Naive thymus-derived CD8-positive, alpha-beta T cell (primary cell): Measurements from ENCODE around the gene EGLN1. TPM values are rescaled to one million over a fixed set of nuclear protein-coding genes. Genes with fewer than 3 reads are reported as not detected.
"Not testable (repeated sequence)": the region's sequence is repeated elsewhere in the genome, so short reads cannot be mapped to it uniquely, and the experiment has no call there.

Source experiments
- ATAC-seq, 2 donors: fragments of 150-1000 bp; cut with Tn5 transposase in 1 of 2; sonication (Bioruptor Pico), chemical (Tn5 transposase) in 1 of 2; 1 replicate in 1 of 2; 2 replicates in 1 of 2; pipeline ENCODE4 v1.10.0; 2021; ENCODE audit warnings: mild to moderate bottlenecking in 2 of 2, moderate library complexity in 2 of 2
- POLR2A ChIA-PET: fragments of 350-600 bp; sonication (Branson Sonifier 250); formaldehyde crosslinking; loops from one replicate; lab custom pipeline; 2021; ENCODE audit warnings: antibody characterized with exemption; lab: Charles Lee
- DNase-seq, 10 donors: peaks; one replicate each; pipeline versions ENCODE4 v3.0.0 to v3.0.0-alpha.2; 2020 to 2022
- H3K27ac Mint-ChIP-seq, 10 donors: one replicate each; pipeline ENCODE4 v1.8.0; 2020 to 2022; ENCODE audit warnings: mild to moderate bottlenecking in 10 of 10, mixed read lengths in 10 of 10, moderate library complexity in 4 of 10, inconsistent platforms in 1 of 10
- H3K27me3 Mint-ChIP-seq, 5 donors: one replicate each; pipeline ENCODE4 v1.8.0; 2021 to 2022; ENCODE audit warnings: mixed read lengths in 5 of 5
- H3K36me3 Mint-ChIP-seq, 3 donors: one replicate each; pipeline ENCODE4 v1.8.0; 2020 to 2022; ENCODE audit warnings: mixed read lengths in 3 of 3, mild to moderate bottlenecking in 2 of 3, inconsistent platforms in 1 of 3
- H3K4me1 Mint-ChIP-seq, 4 donors: one replicate each; pipeline ENCODE4 v1.8.0; 2021 to 2022; ENCODE audit warnings: mixed read lengths in 4 of 4
- H3K4me3 Mint-ChIP-seq, 10 donors: one replicate each; pipeline ENCODE4 v1.8.0; 2020 to 2022; ENCODE audit warnings: mild to moderate bottlenecking in 10 of 10, mixed read lengths in 10 of 10, moderate library complexity in 6 of 10, inconsistent platforms in 1 of 10
- H3K9me3 Mint-ChIP-seq, 9 donors: one replicate each; pipeline ENCODE4 v1.8.0; 2020 to 2022; ENCODE audit warnings: mixed read lengths in 9 of 9, mild to moderate bottlenecking in 3 of 9, inconsistent platforms in 1 of 9, moderate library complexity in 1 of 9
- polyA plus RNA-seq, 3 donors: library from polyadenylated mRNA; unstranded; fragments of 300-500 nt; fragmentation: Illumina TruSeq; gene quantifications; one replicate each; pipeline ENCODE4 v1.2.3, GENCODE V29; 2021
- total RNA-seq, 8 experiments: library from RNA in 2 of 8; stranded (reverse) in 2 of 8; gene quantifications; one replicate each; pipeline ENCODE4 v1.2.3 and lab custom pipeline; 2021 to 2026

EGLN1 gene
- total and polyA plus RNA-seq, 5 experiments from 2014 or later, result 17.8 to 32.7 (median 27.3) TPM

DNA sequence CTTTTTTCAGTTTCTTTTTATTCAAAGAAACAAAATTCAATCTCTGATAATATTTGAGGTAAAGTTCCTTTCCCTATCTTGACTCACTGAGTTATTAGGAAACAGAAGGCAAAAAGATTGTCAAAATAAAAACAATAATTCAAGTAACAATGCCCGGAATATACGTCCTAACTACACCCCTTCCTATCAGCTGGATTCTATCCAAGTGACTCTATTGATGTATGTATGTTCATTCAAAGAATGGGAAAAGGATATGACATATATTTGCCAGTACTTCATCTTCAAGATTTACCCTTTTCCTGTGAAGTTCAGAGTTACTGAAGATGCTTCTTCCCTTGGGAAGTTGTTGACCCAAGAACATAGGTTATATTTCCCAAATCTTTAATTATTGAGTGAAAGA, 70.3 kb downstream of the EGLN1 start:
- H3K27ac Mint-ChIP-seq, result peak overlapping the region in 1 of 10 donors; percentile 7
- H3K27me3 Mint-ChIP-seq, result no peaks in the 10 kb centered on the region
- ATAC-seq (no peak), DNase-seq (no peak)
- H3K4me3 Mint-ChIP-seq, result no peak overlapping the region
- peaks cover 0 to 2% (median 0%) of the 10 kb centered on the region in 4 donors for H3K4me1 Mint-ChIP-seq
- peaks cover 0 to 62% (median 16%) of the 10 kb centered on the region in 3 donors for H3K36me3 Mint-ChIP-seq
- H3K9me3 Mint-ChIP-seq, result no peaks in the 10 kb centered on the region
- POLR2A ChIA-PET, result interaction anchor here (1.0 kb wide), 1 partner anchor 14 kb away, joined by 3 read pairs; the partner anchor contains the start of gene EXOC8

DNA sequence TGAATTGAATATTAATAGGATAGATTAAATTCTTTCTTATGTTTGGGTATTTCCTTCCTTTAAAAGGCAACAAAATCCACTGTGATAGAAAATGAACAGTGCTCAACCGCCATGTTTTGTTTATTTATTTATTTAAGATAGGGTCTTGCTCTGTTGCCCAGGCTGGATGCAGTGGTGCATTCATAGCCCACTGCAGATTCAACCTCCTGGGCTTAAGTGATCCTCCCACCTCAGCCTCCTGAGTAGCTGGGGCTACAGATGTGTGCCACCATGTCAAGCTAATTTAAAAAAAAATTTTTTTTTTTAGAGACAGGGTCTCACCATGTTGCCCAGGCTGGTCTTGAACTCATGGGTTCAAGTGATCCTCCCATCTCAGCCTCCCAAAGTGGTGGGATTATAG, 73.2 kb downstream of the EGLN1 start:
- DNase-seq, H3K27me3 Mint-ChIP-seq, H3K4me1 Mint-ChIP-seq, H3K9me3 Mint-ChIP-seq, H3K4me3 Mint-ChIP-seq, ATAC-seq, H3K27ac Mint-ChIP-seq: not testable (repeated sequence)
- POLR2A ChIA-PET, result interaction anchor here (1.2 kb wide), 1 partner anchor 11 kb away, joined by 4 read pairs; the partner anchor contains the start of genes EXOC8 and SPRTN
- peaks cover 0 to 82% (median 23%) of the 10 kb centered on the region in 3 donors for H3K36me3 Mint-ChIP-seq

DNA sequence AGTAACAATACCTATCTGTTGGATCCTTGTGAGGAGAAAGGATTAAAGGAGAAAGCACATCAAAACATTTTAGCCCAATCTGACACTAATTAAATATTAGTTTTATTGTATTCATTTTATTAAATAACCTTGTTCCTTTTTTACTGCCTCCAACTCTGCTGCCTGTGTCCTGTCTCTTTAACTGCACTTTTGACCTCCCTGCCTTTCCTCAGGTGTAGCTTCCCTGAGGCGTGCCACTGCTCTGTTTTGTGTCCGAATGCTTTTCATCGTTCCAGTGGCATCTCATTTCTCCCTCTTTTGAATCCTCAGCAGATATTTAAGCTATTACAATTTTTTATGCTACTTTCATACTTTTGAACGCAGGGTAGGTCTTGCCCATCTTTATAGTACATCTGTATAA, 73.6 kb downstream of the EGLN1 start:
- no peak for DNase-seq
- H3K4me1 Mint-ChIP-seq, result peaks cover 2 to 10% (median 6%) of the 10 kb centered on the region in 4 donors
- H3K27me3 Mint-ChIP-seq, result no peaks in the 10 kb centered on the region
- H3K9me3 Mint-ChIP-seq, result no peaks in the 10 kb centered on the region
- H3K36me3 Mint-ChIP-seq, result peaks cover 0 to 86% (median 25%) of the 10 kb centered on the region in 3 donors
- POLR2A ChIA-PET, result no interaction called here
- H3K4me3 Mint-ChIP-seq, result no peak overlapping the region
- ATAC-seq, result no peak
- no peak overlapping the region for H3K27ac Mint-ChIP-seq

DNA sequence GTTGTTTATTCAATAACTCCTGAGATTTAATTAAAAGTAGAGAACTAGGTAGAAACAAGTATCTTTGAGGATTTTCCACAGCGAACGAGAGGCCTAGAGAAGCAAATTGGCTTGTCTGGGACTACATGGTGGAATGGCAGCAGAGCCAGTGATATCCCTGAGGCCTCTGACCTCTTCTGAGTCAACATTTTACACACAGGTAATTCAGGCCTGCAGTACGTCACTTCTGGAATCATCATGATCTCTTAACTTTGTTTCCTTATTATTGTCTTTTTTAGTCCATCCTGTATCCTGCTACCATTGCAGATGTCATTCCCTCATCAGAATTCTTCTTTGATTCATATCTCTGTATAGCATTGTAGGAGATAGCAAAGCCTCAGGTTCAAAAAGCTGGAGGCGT, 74.1 kb downstream of the EGLN1 start:
- POLR2A ChIA-PET, result no interaction called here
- no peaks in the 10 kb centered on the region for H3K27me3 Mint-ChIP-seq
- H3K36me3 Mint-ChIP-seq, result peaks cover 0 to 87% (median 25%) of the 10 kb centered on the region in 3 donors

DNA sequence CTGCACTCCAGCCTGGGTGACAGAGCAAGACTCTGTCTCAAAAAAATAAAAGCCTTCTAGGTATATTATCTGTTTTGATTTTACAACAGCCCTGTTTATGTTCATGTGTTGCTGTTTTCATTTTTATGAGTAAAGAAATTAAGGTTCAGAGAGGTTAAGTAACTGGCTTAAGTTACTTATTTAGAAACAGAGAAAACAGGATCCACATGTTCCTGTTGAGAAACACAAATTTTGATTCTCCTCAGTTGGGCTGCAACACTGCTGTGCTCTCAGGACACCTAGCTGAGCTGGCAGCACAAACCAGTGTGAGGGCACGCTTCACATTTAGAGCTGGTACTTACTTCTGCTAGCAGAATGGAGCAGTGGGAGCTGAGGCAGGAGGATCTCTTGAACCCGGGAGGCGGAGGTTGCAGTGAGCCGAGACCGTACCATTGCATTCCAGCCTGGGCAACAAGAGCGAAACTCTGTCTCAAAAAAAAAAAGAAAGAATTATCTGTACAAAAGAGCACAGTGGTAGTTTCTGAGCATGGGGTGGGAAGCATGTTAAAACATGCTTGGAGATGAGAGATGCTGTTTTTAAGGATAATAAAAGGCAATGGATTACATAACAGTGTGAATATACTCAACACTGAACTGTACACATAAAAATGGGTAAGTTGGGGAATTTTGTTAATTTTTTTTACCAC, 81.6 kb downstream of the EGLN1 start:
- H3K27me3 Mint-ChIP-seq, result peaks cover 0 to 5% (median 0%) of the 10 kb centered on the region in 5 donors
- peaks cover 6 to 55% (median 33%) of the 10 kb centered on the region in 3 donors for H3K36me3 Mint-ChIP-seq
- peaks cover 27 to 58% (median 47%) of the 10 kb centered on the region in 4 donors for H3K4me1 Mint-ChIP-seq
- DNase-seq (no peak), ATAC-seq (no peak)
- H3K4me3 Mint-ChIP-seq, result peak overlapping the region in 4 of 10 donors; percentile 6 to 97 (median 24)
- peaks cover 0 to 19% (median 8%) of the 10 kb centered on the region in 9 donors for H3K9me3 Mint-ChIP-seq
- no peak overlapping the region for H3K27ac Mint-ChIP-seq
- POLR2A ChIA-PET, result no interaction called here

More for the DNA sequence above, 74.1 kb downstream of the EGLN1 start:
- H3K27ac Mint-ChIP-seq, result peak overlapping the region in 1 of 10 donors; percentile 24
- DNase-seq (no peak), ATAC-seq (no peak)
- H3K4me1 Mint-ChIP-seq, result peaks cover 2 to 10% (median 7%) of the 10 kb centered on the region in 4 donors
- H3K9me3 Mint-ChIP-seq, result no peaks in the 10 kb centered on the region
- no peak overlapping the region for H3K4me3 Mint-ChIP-seq

DNA sequence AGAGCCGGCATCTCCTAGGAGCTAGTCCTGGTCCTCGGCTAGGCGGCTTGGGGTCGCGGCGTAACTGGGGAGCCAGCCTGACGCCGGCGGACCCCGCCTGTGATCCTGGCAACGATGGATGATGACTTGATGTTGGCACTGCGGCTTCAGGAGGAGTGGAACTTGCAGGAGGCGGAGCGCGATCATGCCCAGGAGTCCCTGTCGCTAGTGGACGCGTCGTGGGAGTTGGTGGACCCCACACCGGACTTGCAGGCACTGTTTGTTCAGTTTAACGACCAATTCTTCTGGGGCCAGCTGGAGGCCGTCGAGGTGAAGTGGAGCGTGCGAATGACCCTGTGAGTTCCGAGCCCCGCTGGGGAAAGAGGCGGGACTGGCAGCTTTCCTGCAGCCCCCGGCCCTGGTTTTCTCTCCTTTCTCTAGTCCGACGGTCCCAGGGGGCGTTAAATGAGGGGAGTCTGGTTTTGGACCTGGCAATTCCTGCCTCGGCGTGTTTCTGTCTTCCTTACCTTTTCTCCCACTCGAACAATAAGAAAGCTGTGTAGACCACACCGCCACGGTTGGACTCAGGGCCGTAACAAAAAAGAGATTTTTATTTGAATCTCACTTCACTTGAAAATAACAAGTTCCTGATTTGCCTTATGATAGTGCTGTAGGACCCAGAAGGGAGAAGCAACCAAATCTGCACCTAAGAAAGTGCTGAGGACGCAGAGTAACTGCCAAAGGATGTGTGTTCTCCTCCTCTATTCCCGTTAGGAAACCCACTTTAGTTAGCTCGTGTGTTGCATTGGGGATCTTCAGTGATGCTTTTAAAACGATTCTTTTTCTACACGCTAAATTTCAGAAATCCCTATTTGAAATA, 83.6 kb downstream of the EGLN1 start, which contains the start of gene SPRTN:
TSS of gene SPRTN (plus strand) at position 24 of the 859 bp plus-strand sequence. CDS start at position 115, 91 bp downstream.
- no peak for DNase-seq
- H3K36me3 Mint-ChIP-seq, result peaks cover 11 to 49% (median 44%) of the 10 kb centered on the region in 3 donors
- H3K9me3 Mint-ChIP-seq, result peaks cover 0 to 31% (median 8%) of the 10 kb centered on the region in 9 donors
- POLR2A ChIA-PET, result interaction anchor here (0.7 to 2.1 kb wide), 12 partner anchors 11 to 696 kb away, joined by 3 to 23 read pairs (median 4); partner anchors contain the start of genes DISC1, EGLN1 and TSNAX
- peaks cover 0 to 5% (median 0%) of the 10 kb centered on the region in 5 donors for H3K27me3 Mint-ChIP-seq
- H3K27ac Mint-ChIP-seq, result peak within 1 kb of the TSS; percentile 99 to 100 (median 100)
- no peak for ATAC-seq
- H3K4me3 Mint-ChIP-seq, result peak within 1 kb of the TSS; percentile 97 to 100 (median 99)
- peaks cover 28 to 69% (median 51%) of the 10 kb centered on the region in 4 donors for H3K4me1 Mint-ChIP-seq

DNA sequence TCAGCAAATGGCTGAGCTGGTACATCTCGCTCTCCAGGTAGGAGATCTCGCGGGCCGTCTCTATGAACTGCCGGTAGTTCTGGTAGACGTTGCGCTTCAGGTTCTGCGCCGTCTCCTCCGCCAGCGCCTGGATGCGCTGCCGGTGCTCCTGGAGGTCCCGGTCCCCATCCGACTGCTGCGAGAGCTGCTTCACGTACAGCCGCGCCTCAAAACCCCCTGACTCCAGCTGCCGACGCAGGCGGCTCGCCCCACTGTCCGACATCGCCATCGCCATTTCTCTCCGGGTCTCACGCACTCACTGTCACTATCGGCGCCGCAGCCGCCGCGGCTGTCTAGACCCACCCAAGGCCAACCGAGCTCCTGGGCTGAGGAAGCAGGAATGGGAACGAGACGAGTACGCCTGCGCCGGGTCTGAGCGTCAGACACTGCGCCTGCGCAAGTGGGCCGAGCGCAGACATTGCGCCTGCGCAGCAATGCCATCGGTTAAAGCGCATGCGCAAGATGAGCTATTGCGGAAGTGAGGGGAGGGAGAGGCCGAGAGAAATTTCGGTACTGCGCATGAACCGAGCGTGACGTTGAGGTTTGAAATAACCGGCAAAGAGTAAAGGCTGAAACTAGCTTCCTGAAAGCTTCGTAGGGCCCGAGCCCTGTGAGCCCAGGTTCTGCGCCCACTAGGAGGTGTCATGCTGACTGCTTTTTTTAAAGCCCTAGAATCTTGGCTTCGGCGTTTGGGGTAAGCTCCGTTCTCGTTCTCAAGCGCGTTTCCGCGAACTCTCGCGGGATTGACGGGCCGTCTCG, 84.4 kb downstream of the EGLN1 start, which contains the start of gene EXOC8:
TSS of gene EXOC8 (minus strand) at position 381 of the 798 bp plus-strand sequence. CDS start at position 274, 107 bp downstream.
- peaks cover 14 to 52% (median 46%) of the 10 kb centered on the region in 3 donors for H3K36me3 Mint-ChIP-seq
- H3K4me1 Mint-ChIP-seq, result peaks cover 28 to 75% (median 52%) of the 10 kb centered on the region in 4 donors
- H3K9me3 Mint-ChIP-seq, result peaks cover 0 to 37% (median 8%) of the 10 kb centered on the region in 9 donors
- H3K27ac Mint-ChIP-seq, result peak within 1 kb of the TSS; percentile 99 to 100 (median 100)
- peak; percentile 93 to 99 (median 98) for DNase-seq
- H3K27me3 Mint-ChIP-seq, result peaks cover 0 to 5% (median 0%) of the 10 kb centered on the region in 5 donors
- ATAC-seq, result peak; percentile 81 to 82
- peak within 1 kb of the TSS; percentile 97 to 100 (median 99) for H3K4me3 Mint-ChIP-seq
- POLR2A ChIA-PET, result interaction anchor here (0.6 to 2.1 kb wide), 14 partner anchors 8 to 695 kb away, joined by 3 to 23 read pairs (median 4); partner anchors contain the start of genes DISC1, EGLN1 and TSNAX

DNA sequence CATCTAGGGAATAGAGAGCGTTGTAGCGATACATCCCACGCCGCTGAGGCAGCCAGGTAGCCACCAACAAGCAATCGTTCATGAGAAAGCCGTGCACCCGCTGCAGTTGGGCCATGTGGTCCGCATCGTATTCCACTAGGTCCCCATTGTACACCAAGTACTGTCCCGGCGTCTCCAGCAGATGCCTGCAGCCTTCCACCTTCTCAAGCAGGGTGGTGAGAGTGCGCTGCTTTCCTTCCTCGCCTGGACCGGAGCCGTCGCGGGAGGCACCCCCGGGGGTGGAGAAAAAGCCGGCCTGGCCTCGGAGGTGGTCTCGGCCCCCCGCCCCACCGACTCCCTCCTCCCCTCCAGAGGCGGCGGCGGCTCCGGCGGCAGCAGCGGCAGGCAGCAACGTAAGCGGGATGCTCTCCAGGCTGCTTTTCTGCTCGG, 85.0 kb downstream of the EGLN1 start:
- ATAC-seq, result peak; percentile 0
- Mint-ChIP-seq H3K9me3 (peaks cover 0 to 41% (median 8%) of the 10 kb centered on the region in 9 donors), H3K27ac (peak overlapping the region; percentile 99 to 100 (median 100)), H3K36me3 (peaks cover 17 to 55% (median 49%) of the 10 kb centered on the region in 3 donors), H3K4me1 (peaks cover 28 to 79% (median 52%) of the 10 kb centered on the region in 4 donors), H3K4me3 (peak overlapping the region; percentile 97 to 100 (median 99)), H3K27me3 (peaks cover 0 to 5% (median 0%) of the 10 kb centered on the region in 5 donors)
- POLR2A ChIA-PET, result interaction anchor here (0.6 to 2.1 kb wide), 8 partner anchors 8 to 274 kb away, joined by 3 to 23 read pairs (median 5); partner anchors contain the start of gene EGLN1
- DNase-seq, result peak in 3 of 10 donors; percentile 5 to 21 (median 15)

DNA sequence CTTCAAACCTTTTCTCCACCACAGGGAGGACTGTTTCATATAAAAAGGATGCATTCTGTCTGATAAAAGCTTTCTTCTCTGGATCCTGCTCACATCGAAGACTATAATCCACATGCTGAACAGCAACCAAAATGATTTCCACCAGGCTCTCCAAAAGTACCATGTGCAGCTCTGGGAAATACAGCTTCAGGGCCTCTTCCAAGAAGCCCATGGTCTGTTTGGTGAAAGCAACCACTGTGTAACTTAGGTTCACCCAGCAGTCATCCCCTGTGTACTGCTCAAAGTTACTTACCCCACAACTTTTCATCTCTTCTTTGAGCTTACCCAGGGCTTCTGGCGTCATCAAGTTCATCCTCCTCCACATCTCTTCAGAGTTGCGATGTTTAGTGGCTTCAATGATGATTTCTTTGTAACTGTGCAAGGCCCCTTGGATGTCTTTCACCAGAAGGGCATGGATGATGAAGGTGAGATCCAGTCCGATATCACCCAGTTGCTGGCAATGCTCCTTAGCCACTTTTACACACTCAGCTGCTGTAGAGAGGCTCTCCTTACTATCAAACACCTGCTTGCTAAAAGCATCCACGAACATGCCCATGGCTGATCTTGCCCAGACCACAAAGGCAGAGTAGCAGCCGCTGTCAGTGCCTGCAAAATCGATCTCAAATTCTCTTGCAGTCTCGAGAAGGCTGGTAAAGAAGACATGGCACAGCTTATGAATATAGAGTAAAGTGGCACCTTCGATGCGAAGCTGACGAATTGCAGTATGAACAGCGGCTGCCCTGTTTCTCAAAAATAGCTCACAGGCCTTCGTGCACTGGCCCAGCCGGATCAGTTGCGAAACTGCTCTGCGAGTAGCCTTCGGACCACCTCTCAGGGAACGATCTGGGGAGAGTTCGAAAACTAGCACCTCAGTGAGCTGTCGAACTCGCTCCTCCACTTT, 86.2 kb downstream of the EGLN1 start:
- H3K4me1 Mint-ChIP-seq, result peaks cover 28 to 84% (median 50%) of the 10 kb centered on the region in 4 donors
- H3K27me3 Mint-ChIP-seq, result peaks cover 0 to 5% (median 0%) of the 10 kb centered on the region in 5 donors
- H3K9me3 Mint-ChIP-seq, result peaks cover 0 to 48% (median 17%) of the 10 kb centered on the region in 9 donors
- peak overlapping the region; percentile 88 to 100 (median 99) for H3K4me3 Mint-ChIP-seq
- POLR2A ChIA-PET, result interaction anchor here (0.6 kb wide), 1 partner anchor 1951 kb away, joined by 3 read pairs; no protein-coding TSS in a partner anchor
- peaks cover 23 to 59% (median 48%) of the 10 kb centered on the region in 3 donors for H3K36me3 Mint-ChIP-seq
- ATAC-seq (no peak), DNase-seq (no peak)
- H3K27ac Mint-ChIP-seq, result peak overlapping the region; percentile 20 to 100 (median 66)

DNA sequence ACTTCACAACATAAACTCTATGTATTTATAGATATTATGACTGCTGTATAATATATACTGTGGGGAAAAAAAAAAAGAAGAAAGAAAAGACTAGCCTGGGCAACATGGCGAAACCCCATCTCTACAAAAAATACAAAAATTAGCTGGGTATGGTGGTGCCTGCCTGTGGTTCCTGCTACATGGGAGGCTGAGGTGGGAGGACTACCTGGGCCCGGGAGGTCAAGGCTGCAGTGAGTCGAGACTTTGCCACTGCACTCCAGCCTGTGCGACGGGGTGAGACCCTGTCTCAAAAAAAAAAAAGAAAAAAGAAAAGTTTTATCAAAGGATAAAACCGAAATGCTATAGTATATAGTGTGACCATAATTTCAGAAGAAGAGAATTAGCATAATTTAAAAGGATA, 87.1 kb downstream of the EGLN1 start:
- H3K36me3 Mint-ChIP-seq, result peaks cover 23 to 56% (median 40%) of the 10 kb centered on the region in 3 donors
- peaks cover 0 to 5% (median 0%) of the 10 kb centered on the region in 5 donors for H3K27me3 Mint-ChIP-seq
- no peak for ATAC-seq
- peak overlapping the region; percentile 16 to 98 (median 62) for H3K4me3 Mint-ChIP-seq
- H3K27ac Mint-ChIP-seq, result no peak overlapping the region
- DNase-seq, result no peak
- peaks cover 26 to 82% (median 46%) of the 10 kb centered on the region in 4 donors for H3K4me1 Mint-ChIP-seq
- POLR2A ChIA-PET, result no interaction called here
- H3K9me3 Mint-ChIP-seq, result peaks cover 0 to 51% (median 17%) of the 10 kb centered on the region in 9 donors
